ENCODE measurements around the gene GRAMD1B.
"Not testable (repeated sequence)": the region's sequence is repeated elsewhere in the genome, so short reads cannot be mapped to it uniquely, and the experiment has no call there.

GRAMD1B gene

GRCh38 chr11:123650901-123651300 is 220.8 kb downstream of the GRAMD1B start:
- no peaks in the 10 kb centered on the region for H3K4me1 ChIP-seq (ENCODE audit: insufficient read depth, low read length)
- H3K36me3 ChIP-seq (ENCODE audit: insufficient read depth, low read depth, low read length), result no peaks in the 10 kb centered on the region
- H3K9me3 ChIP-seq (ENCODE audit: insufficient read depth, low read depth, low read length), result no peaks in the 10 kb centered on the region
- peaks cover 48% of the 10 kb centered on the region for H3K27me3 ChIP-seq (ENCODE audit: insufficient read depth, low read length)
- no peak overlapping the region for H3K9ac ChIP-seq (ENCODE audit: low read depth, low read length)
- H3K27ac ChIP-seq (ENCODE audit: low read length), result no peak overlapping the region
- H3K4me3 ChIP-seq (ENCODE audit: low read length), result no peak overlapping the region

DNA sequence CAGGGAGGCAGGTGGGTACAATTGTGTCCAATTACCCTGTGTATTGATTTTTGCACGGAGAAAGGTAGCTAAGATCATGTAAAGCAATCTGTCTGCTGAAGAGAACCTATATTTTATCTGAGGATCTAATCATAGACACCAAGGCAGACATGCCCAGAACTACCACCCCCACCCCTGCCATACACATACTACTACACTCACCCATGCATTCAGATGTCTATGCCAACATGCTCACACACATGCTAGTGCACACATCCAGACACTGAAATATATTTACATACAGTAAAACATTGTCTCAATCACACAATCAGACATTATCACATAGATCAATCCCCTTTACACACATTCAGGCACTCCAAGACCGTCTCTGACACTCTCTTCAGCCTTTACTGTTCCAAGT is 222.5 kb downstream of the GRAMD1B start:
- no peak overlapping the region for H3K4me3 ChIP-seq (ENCODE audit: low read length)
- H3K9ac ChIP-seq (ENCODE audit: low read depth, low read length), result no peak overlapping the region
- peaks cover 54% of the 10 kb centered on the region for H3K27me3 ChIP-seq (ENCODE audit: insufficient read depth, low read length)
- no peaks in the 10 kb centered on the region for H3K9me3 ChIP-seq (ENCODE audit: insufficient read depth, low read depth, low read length)
- no peaks in the 10 kb centered on the region for H3K4me1 ChIP-seq (ENCODE audit: insufficient read depth, low read length)
- H3K27ac ChIP-seq (ENCODE audit: low read length), result no peak overlapping the region
- no peaks in the 10 kb centered on the region for H3K36me3 ChIP-seq (ENCODE audit: insufficient read depth, low read depth, low read length)

DNA sequence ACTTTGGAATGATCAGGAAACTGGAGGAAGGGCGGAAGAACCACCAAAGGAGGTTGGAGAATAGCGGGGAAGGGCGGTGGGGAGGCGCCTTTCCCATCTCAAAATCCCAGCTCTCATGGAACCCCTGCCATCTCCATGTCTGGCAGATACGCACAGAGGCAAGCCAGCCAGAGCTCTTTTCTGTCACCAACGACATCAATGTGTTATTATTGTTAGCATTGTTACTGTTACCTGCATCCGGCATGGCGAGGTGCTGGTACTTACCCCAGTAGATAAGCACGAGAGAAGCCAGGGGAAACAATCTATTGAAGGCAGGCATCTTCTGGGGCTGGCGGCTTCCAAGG is 223.4 kb downstream of the GRAMD1B start:
- H3K9me3 ChIP-seq (ENCODE audit: insufficient read depth, low read depth, low read length), result no peaks in the 10 kb centered on the region
- no peaks in the 10 kb centered on the region for H3K36me3 ChIP-seq (ENCODE audit: insufficient read depth, low read depth, low read length)
- no peak overlapping the region for H3K9ac ChIP-seq (ENCODE audit: low read depth, low read length)
- H3K4me1 ChIP-seq (ENCODE audit: insufficient read depth, low read length), result no peaks in the 10 kb centered on the region
- peak overlapping the region; percentile 87 for H3K4me3 ChIP-seq (ENCODE audit: low read length)
- H3K27ac ChIP-seq (ENCODE audit: low read length), result no peak overlapping the region
- peaks cover 54% of the 10 kb centered on the region for H3K27me3 ChIP-seq (ENCODE audit: insufficient read depth, low read length)

GRCh38 chr11:123653827-123654565 is 223.9 kb downstream of the GRAMD1B start:
- Histone ChIP-seq H3K27ac (ENCODE audit: low read length) (no peak overlapping the region), H3K36me3 (ENCODE audit: insufficient read depth, low read depth, low read length) (no peaks in the 10 kb centered on the region), H3K9me3 (ENCODE audit: insufficient read depth, low read depth, low read length) (no peaks in the 10 kb centered on the region), H3K9ac (ENCODE audit: low read depth, low read length) (no peak overlapping the region; the same call in 1 of the 2 replicates), H3K27me3 (ENCODE audit: insufficient read depth, low read length) (peaks cover 52% of the 10 kb centered on the region), H3K4me3 (ENCODE audit: low read length) (peak overlapping the region; percentile 87), H3K4me1 (ENCODE audit: insufficient read depth, low read length) (no peaks in the 10 kb centered on the region)

DNA sequence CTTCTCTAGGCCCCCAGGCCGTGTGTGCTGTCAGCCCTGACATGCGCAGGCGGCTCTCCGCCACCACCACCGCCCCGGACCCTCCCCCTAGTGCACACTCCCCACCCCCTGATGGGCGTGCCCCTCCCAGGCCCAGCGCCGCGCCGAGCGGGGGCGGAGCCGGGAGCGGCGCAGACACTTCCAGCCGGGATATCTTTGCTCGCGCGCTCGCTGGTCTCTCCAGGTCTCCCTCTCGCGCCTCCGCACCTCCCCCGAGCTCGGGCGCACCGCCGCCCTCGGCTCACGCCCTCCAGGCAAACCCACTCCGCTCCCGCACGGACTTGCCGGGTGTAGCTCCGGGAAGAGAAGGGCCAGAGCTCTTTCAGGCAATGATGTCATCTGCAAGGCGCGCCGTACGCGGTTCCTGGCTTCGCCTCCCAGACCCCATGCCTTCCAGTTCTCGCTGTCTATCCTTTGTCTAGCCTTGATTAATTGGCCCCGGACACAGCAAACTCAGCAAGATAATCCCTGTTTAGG is 224.6 kb downstream of the GRAMD1B start, which contains the start of gene SCN3B:
Gene SCN3B (minus strand): TSS at position 59 of the 516 bp plus-strand sequence. CDS start 823 bp downstream, outside the sequence.
- Histone ChIP-seq H3K9me3 (ENCODE audit: insufficient read depth, low read depth, low read length) (no peaks in the 10 kb centered on the region), H3K9ac (ENCODE audit: low read depth, low read length) (peak within 1 kb of the TSS; percentile 70; the same call in 1 of the 2 replicates), H3K27me3 (ENCODE audit: insufficient read depth, low read length) (peaks cover 50% of the 10 kb centered on the region), H3K27ac (ENCODE audit: low read length) (no peak within 1 kb of the TSS), H3K4me3 (ENCODE audit: low read length) (peak within 1 kb of the TSS; percentile 87), H3K4me1 (ENCODE audit: insufficient read depth, low read length) (no peaks in the 10 kb centered on the region), H3K36me3 (ENCODE audit: insufficient read depth, low read depth, low read length) (no peaks in the 10 kb centered on the region)

DNA sequence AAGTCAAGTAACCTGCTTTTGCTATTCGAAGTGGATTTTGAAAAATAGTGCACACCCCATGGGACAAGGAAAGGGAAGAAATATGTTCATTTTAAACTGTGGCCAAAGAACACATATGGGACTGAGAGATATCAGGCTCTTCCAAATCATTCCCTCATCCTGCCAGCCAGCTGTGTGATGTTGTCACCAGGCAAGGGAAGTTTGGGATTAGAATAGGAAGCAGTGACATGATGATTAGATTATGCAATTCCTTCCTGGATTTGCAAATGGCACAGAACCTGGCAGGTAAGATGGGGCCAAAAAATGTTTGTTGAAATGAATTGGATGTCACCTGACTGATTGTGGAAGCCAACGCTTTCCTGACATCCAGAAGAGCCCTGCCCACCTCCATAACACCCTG is 229.2 kb downstream of the GRAMD1B start:
- Histone ChIP-seq H3K27me3 (ENCODE audit: insufficient read depth, low read length) (peaks cover 18% of the 10 kb centered on the region), H3K36me3 (ENCODE audit: insufficient read depth, low read depth, low read length) (no peaks in the 10 kb centered on the region), H3K27ac (ENCODE audit: low read length) (no peak overlapping the region), H3K9me3 (ENCODE audit: insufficient read depth, low read depth, low read length) (no peaks in the 10 kb centered on the region; the same call in 1 of the 2 replicates), H3K4me1 (ENCODE audit: insufficient read depth, low read length) (no peaks in the 10 kb centered on the region), H3K4me3 (ENCODE audit: low read length) (no peak overlapping the region), H3K9ac (ENCODE audit: low read depth, low read length) (no peak overlapping the region)

DNA sequence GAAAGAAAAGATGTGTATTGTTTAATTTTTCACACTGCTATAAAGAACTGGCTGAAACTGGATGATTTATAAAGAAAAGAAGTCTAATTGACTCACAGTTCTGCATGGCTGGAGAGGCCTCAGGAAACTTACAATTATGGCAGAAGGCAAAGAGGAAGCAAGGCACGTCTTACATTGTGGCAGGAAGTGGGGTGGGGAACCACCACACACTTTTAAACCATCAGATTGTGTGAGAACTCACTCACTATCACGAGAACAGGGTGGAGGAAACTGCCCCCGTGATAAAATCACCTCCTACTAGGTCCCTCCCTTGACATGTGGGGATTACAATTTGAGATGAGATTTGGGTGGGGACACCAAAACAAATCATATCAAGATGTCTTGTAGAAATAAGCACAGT is 229.9 kb downstream of the GRAMD1B start:
- H3K36me3 ChIP-seq (ENCODE audit: insufficient read depth, low read depth, low read length); H3K9me3 ChIP-seq (ENCODE audit: insufficient read depth, low read depth, low read length); H3K9ac ChIP-seq (ENCODE audit: low read depth, low read length); H3K27ac ChIP-seq (ENCODE audit: low read length); H3K4me3 ChIP-seq (ENCODE audit: low read length); H3K4me1 ChIP-seq (ENCODE audit: insufficient read depth, low read length): not testable (repeated sequence)
- H3K27me3 ChIP-seq (ENCODE audit: insufficient read depth, low read length), result peaks cover 14% of the 10 kb centered on the region

DNA sequence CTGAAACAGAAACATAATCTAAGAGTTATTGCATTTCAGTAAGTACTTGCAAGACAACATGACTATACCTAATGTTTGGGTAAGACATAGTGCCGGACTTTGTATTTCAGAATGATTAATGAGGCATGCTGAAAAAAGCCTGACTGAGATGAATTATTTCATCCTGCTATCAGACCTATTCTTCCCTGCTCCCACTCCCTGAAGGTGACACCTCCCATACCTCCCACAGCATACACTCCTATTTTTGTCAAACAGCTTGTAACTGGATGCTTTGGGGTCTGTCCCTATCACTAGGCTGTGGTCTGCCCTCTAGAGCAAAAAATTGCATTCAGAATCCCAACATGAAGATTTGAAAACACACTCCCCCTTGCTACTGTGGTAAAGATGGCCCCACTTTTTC is 235.2 kb downstream of the GRAMD1B start:
- Histone ChIP-seq H3K27me3 (ENCODE audit: insufficient read depth, low read length) (no peaks in the 10 kb centered on the region), H3K9me3 (ENCODE audit: insufficient read depth, low read depth, low read length) (no peaks in the 10 kb centered on the region; the same call in 1 of the 2 replicates), H3K4me3 (ENCODE audit: low read length) (no peak overlapping the region), H3K9ac (ENCODE audit: low read depth, low read length) (no peak overlapping the region), H3K36me3 (ENCODE audit: insufficient read depth, low read depth, low read length) (no peaks in the 10 kb centered on the region), H3K27ac (ENCODE audit: low read length) (no peak overlapping the region), H3K4me1 (ENCODE audit: insufficient read depth, low read length) (no peaks in the 10 kb centered on the region)

GRCh38 chr11:123670081-123670480 is 240.0 kb downstream of the GRAMD1B start:
- Histone ChIP-seq H3K9me3 (ENCODE audit: insufficient read depth, low read depth, low read length) (no peaks in the 10 kb centered on the region), H3K27me3 (ENCODE audit: insufficient read depth, low read length) (no peaks in the 10 kb centered on the region), H3K27ac (ENCODE audit: low read length) (no peak overlapping the region), H3K9ac (ENCODE audit: low read depth, low read length) (no peak overlapping the region), H3K36me3 (ENCODE audit: insufficient read depth, low read depth, low read length) (no peaks in the 10 kb centered on the region), H3K4me3 (ENCODE audit: low read length) (no peak overlapping the region), H3K4me1 (ENCODE audit: insufficient read depth, low read length) (0 out of 2 replicates have a peak, but pooled peaks cover 3% of the 10 kb centered on the region)

DNA sequence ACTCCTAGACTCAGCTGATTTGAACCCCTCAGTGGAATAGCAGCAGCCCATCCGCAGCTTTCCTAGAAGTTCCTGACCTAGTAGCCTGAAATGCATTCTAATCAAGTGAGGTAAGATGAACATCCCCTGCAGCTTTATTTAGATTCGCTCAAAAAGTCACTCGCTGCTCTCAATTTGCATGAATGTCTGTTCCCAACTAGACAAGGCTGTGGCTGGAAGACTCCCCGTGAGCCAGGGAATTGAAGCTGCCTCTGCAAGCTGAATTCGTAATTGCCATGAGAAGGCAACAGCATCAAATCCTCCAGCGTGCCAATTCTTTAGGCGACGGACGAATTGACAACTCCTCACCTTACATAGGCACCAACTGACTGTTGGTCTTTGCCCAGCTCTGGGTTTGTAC is 241.5 kb downstream of the GRAMD1B start:
- no peaks in the 10 kb centered on the region for H3K9me3 ChIP-seq (ENCODE audit: insufficient read depth, low read depth, low read length)

DNA sequence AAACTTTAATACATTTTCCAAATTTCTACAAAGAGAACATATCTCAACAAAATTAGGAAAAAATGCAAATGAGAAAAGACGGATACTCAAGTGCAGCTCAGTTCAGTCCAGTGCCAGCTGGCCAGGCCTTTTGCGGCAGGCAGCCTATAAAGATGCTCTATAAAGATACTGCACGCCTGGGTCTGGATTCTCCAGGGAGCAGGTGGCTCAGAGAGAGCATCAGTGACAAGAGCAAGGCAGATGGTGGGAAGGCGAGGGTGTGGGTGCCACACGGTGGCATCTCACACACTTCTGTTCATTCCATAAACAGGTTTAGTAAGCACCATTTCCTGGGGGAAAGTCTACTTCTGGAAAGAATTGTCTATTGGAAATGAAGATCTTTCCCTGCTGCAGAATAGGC is 242.5 kb downstream of the GRAMD1B start:
- Histone ChIP-seq H3K27me3 (ENCODE audit: insufficient read depth, low read length) (no peaks in the 10 kb centered on the region), H3K9me3 (ENCODE audit: insufficient read depth, low read depth, low read length) (no peaks in the 10 kb centered on the region), H3K36me3 (ENCODE audit: insufficient read depth, low read depth, low read length) (no peaks in the 10 kb centered on the region), H3K27ac (ENCODE audit: low read length) (no peak overlapping the region), H3K4me3 (ENCODE audit: low read length) (no peak overlapping the region), H3K4me1 (ENCODE audit: insufficient read depth, low read length) (0 out of 2 replicates have a peak, but pooled peaks cover 3% of the 10 kb centered on the region), H3K9ac (ENCODE audit: low read depth, low read length) (no peak overlapping the region)

More for the DNA sequence above, 241.5 kb downstream of the GRAMD1B start:
- H3K36me3 ChIP-seq (ENCODE audit: insufficient read depth, low read depth, low read length), result no peaks in the 10 kb centered on the region
- no peak overlapping the region for H3K27ac ChIP-seq (ENCODE audit: low read length)
- H3K27me3 ChIP-seq (ENCODE audit: insufficient read depth, low read length), result no peaks in the 10 kb centered on the region
- 0 out of 2 replicates have a peak, but pooled peaks cover 3% of the 10 kb centered on the region for H3K4me1 ChIP-seq (ENCODE audit: insufficient read depth, low read length)
- H3K4me3 ChIP-seq (ENCODE audit: low read length), result no peak overlapping the region; the same call in 1 of the 2 replicates
- no peak overlapping the region for H3K9ac ChIP-seq (ENCODE audit: low read depth, low read length)

DNA sequence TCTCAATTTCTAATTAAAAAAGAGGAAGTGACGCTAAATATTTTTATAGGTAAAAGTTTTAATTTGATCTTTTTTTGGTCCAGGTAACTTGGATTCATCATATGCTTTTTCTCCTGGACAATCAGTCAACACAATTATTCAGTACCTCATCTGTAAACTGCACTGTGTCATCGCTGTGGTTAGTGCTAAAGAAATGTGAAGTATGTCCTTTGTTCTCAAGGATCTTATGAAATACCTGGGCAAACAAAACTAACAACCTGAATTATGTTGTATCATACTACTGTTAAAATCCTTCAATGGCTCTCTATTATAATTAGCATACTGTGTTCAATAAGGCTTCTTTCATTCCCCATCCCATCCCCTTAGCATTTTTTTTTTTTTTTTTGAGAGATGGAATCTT is 244.2 kb downstream of the GRAMD1B start:
- H3K9me3 ChIP-seq (ENCODE audit: insufficient read depth, low read depth, low read length), result no peaks in the 10 kb centered on the region
- no peaks in the 10 kb centered on the region for H3K27me3 ChIP-seq (ENCODE audit: insufficient read depth, low read length)
- H3K36me3 ChIP-seq (ENCODE audit: insufficient read depth, low read depth, low read length), result no peaks in the 10 kb centered on the region
- H3K27ac ChIP-seq (ENCODE audit: low read length), result no peak overlapping the region
- no peak overlapping the region for H3K4me3 ChIP-seq (ENCODE audit: low read length)
- 0 out of 2 replicates have a peak, but pooled peaks cover 3% of the 10 kb centered on the region for H3K4me1 ChIP-seq (ENCODE audit: insufficient read depth, low read length)
- H3K9ac ChIP-seq (ENCODE audit: low read depth, low read length), result no peak overlapping the region
